ENCODE results near the gene NFASC. TPM values are rescaled to one million over a fixed set of nuclear protein-coding genes. Genes with fewer than 3 reads are reported as not detected.

NFASC gene
- total RNA-seq, 1 donor from 2014 or later = 29.6 TPM

GRCh38 chr1:204848579-204848978, 22.1 kb upstream of the NFASC start:
- H3K79me2 ChIP-seq (ENCODE audit: insufficient read depth, low read length) = peaks cover 23% of the 10 kb centered on the region
- H3K27ac ChIP-seq (ENCODE audit: low read depth, low read length) = no peak overlapping the region
- H3K4me3 ChIP-seq (ENCODE audit: insufficient read depth, low read depth, low read length) = no peak overlapping the region
- no peak overlapping the region for H3K4me3 Mint-ChIP-seq (ENCODE audit: unreplicated experiment)
- no peak for DNase-seq (ENCODE audit: low read depth)
- H3K4me1 ChIP-seq (ENCODE audit: insufficient read depth, low read length) = no peaks in the 10 kb centered on the region
- H3K27ac Mint-ChIP-seq (ENCODE audit: unreplicated experiment) = no peak overlapping the region
- H3K36me3 Mint-ChIP-seq (ENCODE audit: low read depth, unreplicated experiment) = peaks cover 9% of the 10 kb centered on the region
- no peaks in the 10 kb centered on the region for H3K36me3 ChIP-seq (ENCODE audit: insufficient read depth, low read length)
- no peak for FAIRE-seq
- H3K4me1 Mint-ChIP-seq (ENCODE audit: low read depth, unreplicated experiment) = no peaks in the 10 kb centered on the region
- no peak for TF ChIP-seq EZH2 (IDR thresholded peaks at IDR 0.05; ENCODE audit: insufficient read depth, low read length)
- TF ChIP-seq CTCF (IDR thresholded peaks at IDR 0.05; ENCODE audit: insufficient read depth, low read depth, low read length) = no peak
- no peaks in the 10 kb centered on the region for H3K27me3 ChIP-seq (ENCODE audit: insufficient read depth, low read length)
- H4K20me1 ChIP-seq (ENCODE audit: insufficient read depth, low read length) = peaks cover 41% of the 10 kb centered on the region
- no peaks in the 10 kb centered on the region for H3K9me3 ChIP-seq (ENCODE audit: insufficient read depth, low read depth, low read length)
- no peaks in the 10 kb centered on the region for H3K9me3 Mint-ChIP-seq (ENCODE audit: unreplicated experiment)
- H3K4me2 ChIP-seq (ENCODE audit: low read length) = no peak overlapping the region
- H2AFZ ChIP-seq (ENCODE audit: low read depth, low read length) = no peak overlapping the region
- H3K27me3 Mint-ChIP-seq (ENCODE audit: low read depth, unreplicated experiment) = peaks cover 10% of the 10 kb centered on the region
- H3K9ac ChIP-seq (ENCODE audit: low read length) = no peak overlapping the region

- Histone ChIP-seq H3K4me1 (ENCODE audit: insufficient read depth, low read length) (no peaks in the 10 kb centered on the region), H2AFZ (ENCODE audit: low read depth, low read length) (no peak overlapping the region), H3K27ac (ENCODE audit: low read depth, low read length) (no peak overlapping the region), H3K9me3 (ENCODE audit: insufficient read depth, low read depth, low read length) (no peaks in the 10 kb centered on the region), H3K9ac (ENCODE audit: low read length) (no peak overlapping the region), H3K4me3 (ENCODE audit: insufficient read depth, low read depth, low read length) (no peak overlapping the region), H3K4me2 (ENCODE audit: low read length) (no peak overlapping the region), H3K27me3 (ENCODE audit: insufficient read depth, low read length) (no peaks in the 10 kb centered on the region), H3K79me2 (ENCODE audit: insufficient read depth, low read length) (peaks cover 14% of the 10 kb centered on the region), H3K36me3 (ENCODE audit: insufficient read depth, low read length) (no peaks in the 10 kb centered on the region), H4K20me1 (ENCODE audit: insufficient read depth, low read length) (peaks cover 54% of the 10 kb centered on the region)
- DNase-seq (ENCODE audit: low read depth) = no peak
- H3K4me3 Mint-ChIP-seq (ENCODE audit: unreplicated experiment) = no peak overlapping the region
- FAIRE-seq = no peak
- H3K27ac Mint-ChIP-seq (ENCODE audit: unreplicated experiment) = no peak overlapping the region
- TF ChIP-seq CTCF (IDR thresholded peaks at IDR 0.05; ENCODE audit: insufficient read depth, low read depth, low read length) = no peak
- TF ChIP-seq EZH2 (IDR thresholded peaks at IDR 0.05; ENCODE audit: insufficient read depth, low read length) = no peak
- peaks cover 9% of the 10 kb centered on the region for H3K36me3 Mint-ChIP-seq (ENCODE audit: low read depth, unreplicated experiment)
- H3K9me3 Mint-ChIP-seq (ENCODE audit: unreplicated experiment) = no peaks in the 10 kb centered on the region
- no peaks in the 10 kb centered on the region for H3K4me1 Mint-ChIP-seq (ENCODE audit: low read depth, unreplicated experiment)
- H3K27me3 Mint-ChIP-seq (ENCODE audit: low read depth, unreplicated experiment) = peaks cover 21% of the 10 kb centered on the region
These were observed 17.8 kb upstream of the NFASC start for GRCh38 chr1:204852854-204853253.

GRCh38 chr1:204853436-204853835, 17.2 kb upstream of the NFASC start:
- no peak overlapping the region for H3K27ac ChIP-seq (ENCODE audit: low read depth, low read length)
- DNase-seq (ENCODE audit: low read depth) (no peak), FAIRE-seq (no peak)
- H3K4me1 Mint-ChIP-seq (ENCODE audit: low read depth, unreplicated experiment) = no peaks in the 10 kb centered on the region
- no peak overlapping the region for H3K4me3 Mint-ChIP-seq (ENCODE audit: unreplicated experiment)
- H3K9me3 Mint-ChIP-seq (ENCODE audit: unreplicated experiment) = no peaks in the 10 kb centered on the region
- no peak overlapping the region for H3K27ac Mint-ChIP-seq (ENCODE audit: unreplicated experiment)
- H3K9me3 ChIP-seq (ENCODE audit: insufficient read depth, low read depth, low read length) = no peaks in the 10 kb centered on the region
- no peak overlapping the region for H2AFZ ChIP-seq (ENCODE audit: low read depth, low read length)
- H3K79me2 ChIP-seq (ENCODE audit: insufficient read depth, low read length) = peaks cover 14% of the 10 kb centered on the region
- H3K36me3 Mint-ChIP-seq (ENCODE audit: low read depth, unreplicated experiment) = peaks cover 9% of the 10 kb centered on the region
- H3K27me3 ChIP-seq (ENCODE audit: insufficient read depth, low read length) = no peaks in the 10 kb centered on the region
- H3K4me3 ChIP-seq (ENCODE audit: insufficient read depth, low read depth, low read length) = no peak overlapping the region
- peaks cover 21% of the 10 kb centered on the region for H3K27me3 Mint-ChIP-seq (ENCODE audit: low read depth, unreplicated experiment)
- no peaks in the 10 kb centered on the region for H3K4me1 ChIP-seq (ENCODE audit: insufficient read depth, low read length)
- peaks cover 57% of the 10 kb centered on the region for H4K20me1 ChIP-seq (ENCODE audit: insufficient read depth, low read length)
- H3K9ac ChIP-seq (ENCODE audit: low read length) = no peak overlapping the region
- H3K4me2 ChIP-seq (ENCODE audit: low read length) = no peak overlapping the region
- no peak for TF ChIP-seq CTCF (IDR thresholded peaks at IDR 0.05; ENCODE audit: insufficient read depth, low read depth, low read length)
- no peak for TF ChIP-seq EZH2 (IDR thresholded peaks at IDR 0.05; ENCODE audit: insufficient read depth, low read length)
- H3K36me3 ChIP-seq (ENCODE audit: insufficient read depth, low read length) = no peaks in the 10 kb centered on the region

All from astrocyte (in vitro differentiated cells and primary cell).